A549 (cell line): Measurements from ENCODE around the gene KRTAP12-4. TPM values are rescaled to one million over a fixed set of nuclear protein-coding genes. Genes with fewer than 3 reads are reported as not detected.

ENCODE experiments used
- ATAC-seq, 2 experiments: fragments of 200-7000 bp in 1 of 2; fragments of >200 bp in 1 of 2; cut with Nextera tagmentation in 1 of 2; cut with Tn5 transposase in 1 of 2; 3 replicates each; pipeline versions ENCODE4 v1.8.0 to v1.9.1; 2018 to 2020; ENCODE audit warnings: mild to moderate bottlenecking in 1 of 2, moderate library complexity in 1 of 2
- CTCF ChIA-PET: fragments of 300-600 bp; sonication (Branson Sonifier 250); formaldehyde crosslinking; extraction: SDS; loops from one replicate; lab custom pipeline; 2021; ENCODE audit warnings: antibody characterized with exemption, inconsistent platforms; lab: Yijun Ruan, JAX
- POLR2A ChIA-PET: fragments of 350-600 bp; formaldehyde crosslinking; extraction: SDS; loops from one replicate; lab custom pipeline; 2021; ENCODE audit warnings: antibody characterized with exemption, inconsistent platforms; lab: Yijun Ruan, JAX
- DNase-seq, 2 experiments: peaks; one replicate each; pipeline versions ENCODE4 v3.0.0 to v3.0.0-alpha.2; 2011 to 2016; ENCODE audit warnings: low read depth in 1 of 2, low spot score in 1 of 2
- FAIRE-seq: peaks from 2 replicates; lab custom pipeline; 2011; peaks lifted over from hg19 to GRCh38; lab: Jason Lieb, UNC
- H3K27ac ChIP-seq, 2 experiments: fragments of >200 bp; sonication (Bioruptor Twin); formaldehyde crosslinking; 3 replicates each; pipeline ENCODE4 v1.5.1; 2016 to 2017
- H3K4me1 ChIP-seq: fragments of >200 bp; sonication (Bioruptor Twin); formaldehyde crosslinking; 3 replicates; pipeline ENCODE4 v1.6.1; 2016
- H3K4me2 ChIP-seq: fragments of >200 bp; sonication (Bioruptor Twin); formaldehyde crosslinking; 3 replicates; pipeline ENCODE4 v1.6.1; 2016
- H3K4me3 ChIP-seq: fragments of >200 bp; sonication (Bioruptor Twin); formaldehyde crosslinking; 3 replicates; pipeline ENCODE4 v1.5.1; 2016
- H3K9me3 ChIP-seq: fragments of >200 bp; sonication (Bioruptor Twin); formaldehyde crosslinking; 3 replicates; pipeline ENCODE4 v1.6.1; 2016
- FOSB ChIP-seq: fragments of 250-450 bp; sonication (Bioruptor Pico); IDR thresholded peaks from 2 replicates; pipeline ENCODE4 v1.5.0; 2020; ENCODE audit warnings: mild to moderate bottlenecking, moderate library complexity
- HOXA7 ChIP-seq: fragments of 250-450 bp; sonication (Bioruptor Pico); IDR thresholded peaks from 2 replicates; pipeline ENCODE4 v1.5.0; 2020; ENCODE audit warnings: mild to moderate bottlenecking, moderate library complexity
- KDM1A ChIP-seq: fragments of 200-600 bp; sonication (generic); IDR thresholded peaks from 2 replicates; pipeline ENCODE4 v1.6.1; 2016; ENCODE audit warnings: low read depth, mild to moderate bottlenecking
- KDM5A ChIP-seq: fragments of 200-600 bp; sonication (generic); IDR thresholded peaks from 2 replicates; pipeline ENCODE4 v1.6.1; 2016; ENCODE audit warnings: antibody characterized with exemption, mild to moderate bottlenecking
- RAD21 ChIP-seq, 2 experiments: fragments of >200 bp in 1 of 2; sonication (Bioruptor Twin) in 1 of 2; formaldehyde crosslinking in 1 of 2; IDR thresholded peaks in 1 of 2; conservative IDR thresholded peaks in 1 of 2; 2 replicates in 1 of 2; 3 replicates in 1 of 2; pipeline ENCODE4 v1.6.1; 2012 to 2018; ENCODE audit warnings: inconsistent platforms in 1 of 2
- RFX5 ChIP-seq: fragments of 450-650 bp; IDR thresholded peaks from 2 replicates; pipeline ENCODE4 v1.7.1; 2014; ENCODE audit warnings: antibody characterized with exemption, mild to moderate bottlenecking, moderate library complexity
- SMC3 ChIP-seq: fragments of >200 bp; sonication (Bioruptor Twin); formaldehyde crosslinking; IDR thresholded peaks from 3 replicates; pipeline ENCODE4 v1.6.1; 2018; ENCODE audit warnings: inconsistent platforms
- TFCP2L1 ChIP-seq: fragments of 250-450 bp; sonication (Bioruptor Pico); IDR thresholded peaks from 2 replicates; pipeline ENCODE4 v1.5.0; 2021; ENCODE audit warnings: mild to moderate bottlenecking
- ZSCAN20 ChIP-seq: fragments of 250-450 bp; sonication (Bioruptor Pico); IDR thresholded peaks from 2 replicates; pipeline ENCODE4 v1.8.0; 2022; ENCODE audit warnings: mild to moderate bottlenecking, moderate library complexity
- WGBS: methylation state at CpG from one replicate; pipeline ENCODE4 v1.1.6; 2017; ENCODE audit errors: missing lambda C conversion rate; 5-methylcytosine and 5-hydroxymethylcytosine counted together
- polyA plus RNA-seq, 4 experiments: library from polyadenylated mRNA; depleted of rRNA in 3 of 4; stranded (reverse); fragments of >200 nt; fragmentation: RNase III in 1 of 4; extraction: RNeasy Plus Mini Kit Qiagen cat#74134 plus additional on column Dnase treatment in 1 of 4; gene quantifications; 2 replicates in 3 of 4; 3 replicates in 1 of 4; pipeline ENCODE4 v1.2.3, GENCODE V29; 2011 to 2017
- TF ChIP-seq, protein P1 (sequence below): IDR thresholded peaks from 2 replicates; pipeline ENCODE4 v1.6.1; 2012; ENCODE audit warnings: low read depth, borderline replicate concordance
- TF ChIP-seq, protein P2 (sequence below): fragments of >200 bp; sonication (Bioruptor Twin); formaldehyde crosslinking; IDR thresholded peaks from 2 replicates; pipeline ENCODE4 v1.6.1; 2016
- TF ChIP-seq, protein P3 (sequence below): fragments of 200-600 bp; sonication (generic); IDR thresholded peaks from 2 replicates; pipeline ENCODE4 v1.6.1; 2016; ENCODE audit warnings: antibody characterized with exemption, mild to moderate bottlenecking, moderate library complexity
- TF ChIP-seq, protein P4 (sequence below): fragments of >200 bp; sonication (Bioruptor Twin); formaldehyde crosslinking; IDR thresholded peaks from 3 replicates; pipeline ENCODE4 v1.5.1; 2016

KRTAP12-4 gene
- polyA plus RNA-seq, 2 of the 4 experiments (the other 2 are of a cell fraction), result not detected

DNA sequence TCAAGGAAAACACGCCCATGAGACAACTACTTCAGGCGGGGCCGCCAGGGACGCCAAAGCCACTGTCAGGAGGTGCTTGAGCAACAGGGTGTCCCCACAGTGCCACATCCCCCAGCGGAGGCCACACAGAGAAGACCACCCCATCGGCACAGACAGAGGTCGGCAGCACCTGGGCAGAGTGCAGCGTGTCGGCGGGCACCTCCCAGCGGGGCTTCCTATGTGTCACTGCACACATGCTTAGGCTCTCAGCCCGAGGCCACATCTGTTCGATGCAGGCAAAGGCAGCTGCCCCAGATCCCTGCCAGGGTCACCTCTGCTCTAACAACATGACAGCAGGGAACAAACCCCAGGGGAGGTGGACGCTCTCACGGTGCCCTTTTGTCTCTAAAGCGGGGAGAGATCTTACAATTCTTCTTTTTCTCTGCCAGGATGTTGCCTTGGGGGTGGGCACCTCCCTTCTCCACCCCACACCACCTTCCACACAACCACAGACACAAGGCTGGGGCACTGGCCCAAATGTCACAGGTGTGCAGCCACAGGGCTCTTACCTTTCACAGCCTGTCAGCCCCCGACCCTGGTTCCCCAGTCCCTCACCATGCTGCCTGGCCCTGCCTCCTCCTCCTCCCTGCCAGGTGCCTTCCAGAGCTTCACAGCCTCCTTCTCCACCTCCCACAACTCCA, 38.4 kb downstream of the KRTAP12-4 start:
- POLR2A ChIA-PET, result no interaction called here
- no peak overlapping the region for H3K27ac ChIP-seq
- WGBS, result 29% methylated on average over 4 of the region's 17 CpGs

DNA sequence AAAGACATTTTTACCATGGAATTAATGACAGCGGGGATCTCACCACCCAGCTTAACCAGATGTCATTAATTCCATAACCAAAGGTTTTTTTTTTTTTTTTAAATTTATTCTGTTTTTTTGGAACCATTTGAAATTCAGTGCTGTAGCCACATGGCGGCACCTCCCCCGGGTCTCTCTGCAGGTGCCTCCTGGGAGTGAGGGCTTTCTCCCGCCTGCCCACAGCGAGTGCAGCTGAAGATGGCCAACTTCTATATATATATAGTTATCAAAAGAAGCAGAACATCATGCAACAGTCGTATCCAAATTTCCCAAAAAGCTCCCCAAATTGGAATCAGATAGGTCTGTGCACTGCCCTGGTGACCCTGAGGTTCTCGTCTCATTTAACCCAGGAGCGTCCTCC, 39.0 kb downstream of the KRTAP12-4 start:
- POLR2A ChIA-PET, result no interaction called here
- CTCF ChIA-PET, result interaction anchor here (0.6 kb wide), 2 partner anchors 24 to 61 kb away, joined by 3 to 5 read pairs; no protein-coding TSS in a partner anchor

More for the DNA sequence above, 38.4 kb downstream of the KRTAP12-4 start:
- DNase-seq (no peak), FAIRE-seq (no peak), ATAC-seq (no peak)
- H3K4me3 ChIP-seq, result no peak overlapping the region
- H3K9me3 ChIP-seq, result 0 out of 3 replicates have a peak, but pooled peaks cover 2% of the 10 kb centered on the region
- no peaks in the 10 kb centered on the region for H3K4me1 ChIP-seq
- TF ChIP-seq, protein P1, sequence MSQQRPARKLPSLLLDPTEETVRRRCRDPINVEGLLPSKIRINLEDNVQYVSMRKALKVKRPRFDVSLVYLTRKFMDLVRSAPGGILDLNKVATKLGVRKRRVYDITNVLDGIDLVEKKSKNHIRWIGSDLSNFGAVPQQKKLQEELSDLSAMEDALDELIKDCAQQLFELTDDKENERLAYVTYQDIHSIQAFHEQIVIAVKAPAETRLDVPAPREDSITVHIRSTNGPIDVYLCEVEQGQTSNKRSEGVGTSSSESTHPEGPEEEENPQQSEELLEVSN, result no peak
- TF ChIP-seq FOSB (no peak), RAD21 (conservative IDR thresholded peaks at IDR 0.05 in 1 of 2, IDR thresholded peaks at IDR 0.05 in 1 of 2) (no peak), ZSCAN20 (no peak), KDM1A (no peak), KDM5A (no peak), SMC3 (no peak)
- no peak overlapping the region for H3K4me2 ChIP-seq
- CTCF ChIA-PET, result no interaction called here

More for the DNA sequence above, 39.0 kb downstream of the KRTAP12-4 start:
- Histone ChIP-seq H3K9me3 (0 out of 3 replicates have a peak, but pooled peaks cover 2% of the 10 kb centered on the region), H3K4me2 (no peak overlapping the region), H3K4me3 (no peak overlapping the region), H3K27ac (no peak overlapping the region), H3K4me1 (no peaks in the 10 kb centered on the region)
- ATAC-seq (no peak), DNase-seq (no peak), FAIRE-seq (no peak)
- WGBS, result 8% methylated on average over 7 of the region's 8 CpGs
- TF ChIP-seq, protein P2, sequence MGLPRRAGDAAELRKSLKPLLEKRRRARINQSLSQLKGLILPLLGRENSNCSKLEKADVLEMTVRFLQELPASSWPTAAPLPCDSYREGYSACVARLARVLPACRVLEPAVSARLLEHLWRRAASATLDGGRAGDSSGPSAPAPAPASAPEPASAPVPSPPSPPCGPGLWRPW, result no peak
- TF ChIP-seq HOXA7 (CRISPR knock-in tag) (no peak), RFX5 (no peak), FOSB (no peak), TFCP2L1 (CRISPR knock-in tag) (no peak), ZSCAN20 (no peak)
- TF ChIP-seq, protein P3, sequence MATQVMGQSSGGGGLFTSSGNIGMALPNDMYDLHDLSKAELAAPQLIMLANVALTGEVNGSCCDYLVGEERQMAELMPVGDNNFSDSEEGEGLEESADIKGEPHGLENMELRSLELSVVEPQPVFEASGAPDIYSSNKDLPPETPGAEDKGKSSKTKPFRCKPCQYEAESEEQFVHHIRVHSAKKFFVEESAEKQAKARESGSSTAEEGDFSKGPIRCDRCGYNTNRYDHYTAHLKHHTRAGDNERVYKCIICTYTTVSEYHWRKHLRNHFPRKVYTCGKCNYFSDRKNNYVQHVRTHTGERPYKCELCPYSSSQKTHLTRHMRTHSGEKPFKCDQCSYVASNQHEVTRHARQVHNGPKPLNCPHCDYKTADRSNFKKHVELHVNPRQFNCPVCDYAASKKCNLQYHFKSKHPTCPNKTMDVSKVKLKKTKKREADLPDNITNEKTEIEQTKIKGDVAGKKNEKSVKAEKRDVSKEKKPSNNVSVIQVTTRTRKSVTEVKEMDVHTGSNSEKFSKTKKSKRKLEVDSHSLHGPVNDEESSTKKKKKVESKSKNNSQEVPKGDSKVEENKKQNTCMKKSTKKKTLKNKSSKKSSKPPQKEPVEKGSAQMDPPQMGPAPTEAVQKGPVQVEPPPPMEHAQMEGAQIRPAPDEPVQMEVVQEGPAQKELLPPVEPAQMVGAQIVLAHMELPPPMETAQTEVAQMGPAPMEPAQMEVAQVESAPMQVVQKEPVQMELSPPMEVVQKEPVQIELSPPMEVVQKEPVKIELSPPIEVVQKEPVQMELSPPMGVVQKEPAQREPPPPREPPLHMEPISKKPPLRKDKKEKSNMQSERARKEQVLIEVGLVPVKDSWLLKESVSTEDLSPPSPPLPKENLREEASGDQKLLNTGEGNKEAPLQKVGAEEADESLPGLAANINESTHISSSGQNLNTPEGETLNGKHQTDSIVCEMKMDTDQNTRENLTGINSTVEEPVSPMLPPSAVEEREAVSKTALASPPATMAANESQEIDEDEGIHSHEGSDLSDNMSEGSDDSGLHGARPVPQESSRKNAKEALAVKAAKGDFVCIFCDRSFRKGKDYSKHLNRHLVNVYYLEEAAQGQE, result no peak
- TF ChIP-seq, protein P4, sequence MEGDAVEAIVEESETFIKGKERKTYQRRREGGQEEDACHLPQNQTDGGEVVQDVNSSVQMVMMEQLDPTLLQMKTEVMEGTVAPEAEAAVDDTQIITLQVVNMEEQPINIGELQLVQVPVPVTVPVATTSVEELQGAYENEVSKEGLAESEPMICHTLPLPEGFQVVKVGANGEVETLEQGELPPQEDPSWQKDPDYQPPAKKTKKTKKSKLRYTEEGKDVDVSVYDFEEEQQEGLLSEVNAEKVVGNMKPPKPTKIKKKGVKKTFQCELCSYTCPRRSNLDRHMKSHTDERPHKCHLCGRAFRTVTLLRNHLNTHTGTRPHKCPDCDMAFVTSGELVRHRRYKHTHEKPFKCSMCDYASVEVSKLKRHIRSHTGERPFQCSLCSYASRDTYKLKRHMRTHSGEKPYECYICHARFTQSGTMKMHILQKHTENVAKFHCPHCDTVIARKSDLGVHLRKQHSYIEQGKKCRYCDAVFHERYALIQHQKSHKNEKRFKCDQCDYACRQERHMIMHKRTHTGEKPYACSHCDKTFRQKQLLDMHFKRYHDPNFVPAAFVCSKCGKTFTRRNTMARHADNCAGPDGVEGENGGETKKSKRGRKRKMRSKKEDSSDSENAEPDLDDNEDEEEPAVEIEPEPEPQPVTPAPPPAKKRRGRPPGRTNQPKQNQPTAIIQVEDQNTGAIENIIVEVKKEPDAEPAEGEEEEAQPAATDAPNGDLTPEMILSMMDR, result no peak
